ENCODE data around the gene IFT22. TPM values are rescaled to one million over a fixed set of nuclear protein-coding genes. Genes with fewer than 3 reads are reported as not detected.
"Not testable (repeated sequence)": the region's sequence is repeated elsewhere in the genome, so short reads cannot be mapped to it uniquely, and the experiment has no call there.

IFT22 gene
- total RNA-seq, 1 experiment from 2014 or later: 17.4 TPM

DNA sequence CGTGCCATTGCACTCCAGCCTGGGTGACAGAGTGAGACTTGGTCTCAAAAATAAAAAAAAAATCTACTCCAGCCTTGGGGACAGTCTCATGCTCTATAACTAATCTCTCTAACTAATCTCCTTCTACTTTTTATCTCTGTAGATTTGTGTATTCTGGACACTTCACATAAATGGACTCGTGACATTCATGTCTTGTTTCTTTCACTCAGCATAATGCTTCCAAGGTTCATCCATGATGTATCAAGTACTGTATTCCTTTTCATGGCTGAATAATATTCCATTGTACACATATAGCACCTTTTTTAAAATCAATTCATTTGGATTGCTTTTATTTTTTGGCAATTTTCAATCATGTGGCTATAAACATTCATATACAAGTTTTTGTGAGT is 31.3 kb upstream of the IFT22 start:
- H3K4me1 Mint-ChIP-seq (ENCODE audit: low read depth, unreplicated experiment): peaks cover 21% of the 10 kb centered on the region
- no peak overlapping the region for H3K4me3 ChIP-seq (ENCODE audit: low read depth, low read length)
- ChIA-PET CTCF (interaction anchor here (0.8 to 1.4 kb wide), 4 partner anchors 10 to 109 kb away, joined by 3 to 8 read pairs (median 5); partner anchors contain the start of genes COL26A1 and IFT22), POLR2A (no interaction called here)
- no peak for DNase-seq
- peaks cover 12% of the 10 kb centered on the region for H3K4me1 ChIP-seq
- H3K4me3 Mint-ChIP-seq (ENCODE audit: unreplicated experiment): no peak overlapping the region
- H3K27me3 ChIP-seq (replicated peaks; ENCODE audit: control insufficient read depth, insufficient read depth, low read length): no peaks in the 10 kb centered on the region
- TF ChIP-seq, protein P1, sequence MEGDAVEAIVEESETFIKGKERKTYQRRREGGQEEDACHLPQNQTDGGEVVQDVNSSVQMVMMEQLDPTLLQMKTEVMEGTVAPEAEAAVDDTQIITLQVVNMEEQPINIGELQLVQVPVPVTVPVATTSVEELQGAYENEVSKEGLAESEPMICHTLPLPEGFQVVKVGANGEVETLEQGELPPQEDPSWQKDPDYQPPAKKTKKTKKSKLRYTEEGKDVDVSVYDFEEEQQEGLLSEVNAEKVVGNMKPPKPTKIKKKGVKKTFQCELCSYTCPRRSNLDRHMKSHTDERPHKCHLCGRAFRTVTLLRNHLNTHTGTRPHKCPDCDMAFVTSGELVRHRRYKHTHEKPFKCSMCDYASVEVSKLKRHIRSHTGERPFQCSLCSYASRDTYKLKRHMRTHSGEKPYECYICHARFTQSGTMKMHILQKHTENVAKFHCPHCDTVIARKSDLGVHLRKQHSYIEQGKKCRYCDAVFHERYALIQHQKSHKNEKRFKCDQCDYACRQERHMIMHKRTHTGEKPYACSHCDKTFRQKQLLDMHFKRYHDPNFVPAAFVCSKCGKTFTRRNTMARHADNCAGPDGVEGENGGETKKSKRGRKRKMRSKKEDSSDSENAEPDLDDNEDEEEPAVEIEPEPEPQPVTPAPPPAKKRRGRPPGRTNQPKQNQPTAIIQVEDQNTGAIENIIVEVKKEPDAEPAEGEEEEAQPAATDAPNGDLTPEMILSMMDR (IDR thresholded peaks at IDR 0.05; ENCODE audit: insufficient read depth in 1 of 2, low read depth in 1 of 2, low read length in 1 of 2, severe bottlenecking in 1 of 2, unreplicated experiment in 1 of 2): no peak
- BruUV-seq (replicated peaks): no TSS peak
- H3K27ac Mint-ChIP-seq (ENCODE audit: unreplicated experiment): peak overlapping the region; percentile 15
- H3K36me3 ChIP-seq (ENCODE audit: control insufficient read depth, insufficient read depth, low read length): no peaks in the 10 kb centered on the region
- H3K27me3 Mint-ChIP-seq (ENCODE audit: insufficient read depth, unreplicated experiment): no peaks in the 10 kb centered on the region
- no peaks in the 10 kb centered on the region for H3K9me3 ChIP-seq
- intact Hi-C loops (cut with micrococcal nuclease; ENCODE audit: unreplicated experiment): loop anchor here (1.0 kb wide), 1 partner anchor 32 kb away; the partner anchor contains the start of gene IFT22
- H3K9me3 Mint-ChIP-seq (ENCODE audit: unreplicated experiment): peaks cover 14% of the 10 kb centered on the region
- H3K36me3 Mint-ChIP-seq (ENCODE audit: insufficient read depth, unreplicated experiment): peaks cover 7% of the 10 kb centered on the region

DNA sequence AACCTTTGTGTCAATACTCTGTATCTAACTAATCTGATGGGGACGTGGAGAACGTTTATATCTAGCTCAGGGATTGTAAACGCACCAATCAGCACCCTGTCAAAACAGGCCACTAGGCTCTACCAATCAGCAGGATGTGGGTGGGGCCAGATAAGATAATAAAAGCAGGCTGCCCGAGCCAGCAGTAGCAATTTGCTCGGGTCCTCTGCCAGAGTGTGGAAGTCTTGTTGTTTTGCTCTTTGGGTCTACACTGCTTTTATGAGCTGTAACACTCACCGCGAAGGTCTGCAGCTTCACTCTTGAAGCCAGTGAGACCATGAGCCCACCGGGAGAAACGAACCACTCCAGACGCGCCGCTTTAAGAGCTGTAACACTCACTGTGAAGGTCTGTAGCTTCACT is 27.7 kb upstream of the IFT22 start:
- H3K36me3 Mint-ChIP-seq (ENCODE audit: insufficient read depth, unreplicated experiment); H3K4me3 ChIP-seq (ENCODE audit: low read depth, low read length); POLR2A ChIA-PET; H3K27me3 ChIP-seq (replicated peaks; ENCODE audit: control insufficient read depth, insufficient read depth, low read length); H3K9me3 ChIP-seq; H3K27ac Mint-ChIP-seq (ENCODE audit: unreplicated experiment); BruUV-seq (replicated peaks); H3K4me3 Mint-ChIP-seq (ENCODE audit: unreplicated experiment); DNase-seq; H3K36me3 ChIP-seq (ENCODE audit: control insufficient read depth, insufficient read depth, low read length); H3K27me3 Mint-ChIP-seq (ENCODE audit: insufficient read depth, unreplicated experiment); intact Hi-C loops (cut with micrococcal nuclease; ENCODE audit: unreplicated experiment): not testable (repeated sequence)
- CTCF ChIA-PET: interaction anchor here (1.2 to 1.3 kb wide), 2 partner anchors 27 to 105 kb away, joined by 3 to 4 read pairs; partner anchors contain the start of gene IFT22
- Mint-ChIP-seq H3K9me3 (ENCODE audit: unreplicated experiment) (peaks cover 14% of the 10 kb centered on the region), H3K4me1 (ENCODE audit: low read depth, unreplicated experiment) (peaks cover 15% of the 10 kb centered on the region)
- peaks cover 12% of the 10 kb centered on the region for H3K4me1 ChIP-seq

DNA sequence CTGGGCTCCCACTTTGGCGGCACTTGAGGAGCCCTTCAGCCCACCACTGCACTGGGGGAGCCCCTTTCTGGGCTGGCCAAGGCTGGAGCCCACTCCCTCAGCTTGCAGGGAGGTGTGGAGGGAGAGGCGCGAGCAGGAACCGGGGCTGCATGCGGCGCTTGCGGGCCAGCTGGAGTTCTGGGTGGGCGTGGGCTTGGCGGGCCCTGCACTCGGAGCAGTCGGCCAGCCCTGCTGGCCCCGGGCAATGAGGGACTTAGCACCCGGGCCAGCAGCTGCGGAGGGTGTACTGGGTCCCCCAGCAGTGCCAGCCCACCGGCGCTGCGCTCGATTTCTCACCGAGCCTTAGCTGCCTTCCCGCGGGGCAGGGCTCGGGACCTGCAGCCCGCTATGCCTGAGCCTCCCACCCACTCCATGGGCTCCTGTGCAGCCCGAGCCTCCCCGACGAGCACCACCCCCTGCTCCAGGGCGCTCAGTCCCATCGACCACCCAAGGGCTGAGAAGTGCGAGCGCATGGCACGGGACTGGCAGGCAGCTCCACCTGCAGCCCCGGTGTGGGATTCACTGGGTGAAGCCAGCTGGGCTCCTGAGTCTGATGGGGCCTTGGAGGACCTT is 26.9 kb upstream of the IFT22 start:
- H3K36me3 Mint-ChIP-seq (ENCODE audit: insufficient read depth, unreplicated experiment); H3K27ac Mint-ChIP-seq (ENCODE audit: unreplicated experiment); POLR2A ChIA-PET; intact Hi-C loops (cut with micrococcal nuclease; ENCODE audit: unreplicated experiment); H3K27me3 ChIP-seq (replicated peaks; ENCODE audit: control insufficient read depth, insufficient read depth, low read length); H3K36me3 ChIP-seq (ENCODE audit: control insufficient read depth, insufficient read depth, low read length); DNase-seq; H3K4me3 ChIP-seq (ENCODE audit: low read depth, low read length); H3K4me3 Mint-ChIP-seq (ENCODE audit: unreplicated experiment); H3K9me3 ChIP-seq; H3K27me3 Mint-ChIP-seq (ENCODE audit: insufficient read depth, unreplicated experiment); BruUV-seq (replicated peaks): not testable (repeated sequence)
- Mint-ChIP-seq H3K4me1 (ENCODE audit: low read depth, unreplicated experiment) (peaks cover 15% of the 10 kb centered on the region), H3K9me3 (ENCODE audit: unreplicated experiment) (peaks cover 14% of the 10 kb centered on the region)
- H3K4me1 ChIP-seq: peaks cover 12% of the 10 kb centered on the region
- CTCF ChIA-PET: interaction anchor here (0.6 to 1.3 kb wide), 4 partner anchors 12 to 104 kb away, joined by 3 to 4 read pairs (median 4); partner anchors contain the start of gene IFT22

DNA sequence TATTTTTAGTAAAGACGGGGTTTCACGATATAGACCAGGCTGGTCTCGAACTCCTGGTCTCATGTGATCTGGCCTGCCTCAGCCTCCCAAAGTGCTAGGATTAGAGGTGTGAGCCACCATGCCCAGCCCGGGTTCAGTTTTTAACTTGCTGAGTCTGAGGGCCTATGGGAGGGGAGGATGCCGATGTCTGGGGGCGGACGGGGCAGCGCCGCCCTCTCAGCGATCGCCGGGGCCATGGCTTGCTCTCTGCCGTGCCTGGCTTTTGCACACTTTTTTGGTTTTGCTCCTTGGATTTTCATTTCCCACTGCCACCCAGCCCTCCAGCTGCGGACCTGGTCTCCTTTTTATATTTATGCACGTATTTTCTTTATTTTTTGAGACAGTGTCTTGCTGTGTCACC is 25.9 kb upstream of the IFT22 start:
- Mint-ChIP-seq H3K27ac (ENCODE audit: unreplicated experiment) (no peak overlapping the region), H3K4me3 (ENCODE audit: unreplicated experiment) (no peak overlapping the region), H3K9me3 (ENCODE audit: unreplicated experiment) (peaks cover 14% of the 10 kb centered on the region), H3K27me3 (ENCODE audit: insufficient read depth, unreplicated experiment) (no peaks in the 10 kb centered on the region), H3K4me1 (ENCODE audit: low read depth, unreplicated experiment) (peaks cover 9% of the 10 kb centered on the region), H3K36me3 (ENCODE audit: insufficient read depth, unreplicated experiment) (peaks cover 7% of the 10 kb centered on the region)
- intact Hi-C loops (cut with micrococcal nuclease; ENCODE audit: unreplicated experiment): no loop called here
- no peaks in the 10 kb centered on the region for H3K27me3 ChIP-seq (replicated peaks; ENCODE audit: control insufficient read depth, insufficient read depth, low read length)
- CTCF ChIA-PET: interaction anchor here (0.9 kb wide), 1 partner anchor 25 kb away, joined by 3 read pairs; no protein-coding TSS in a partner anchor
- no peaks in the 10 kb centered on the region for H3K9me3 ChIP-seq
- BruUV-seq (replicated peaks): no TSS peak
- DNase-seq: no peak
- no peaks in the 10 kb centered on the region for H3K36me3 ChIP-seq (ENCODE audit: control insufficient read depth, insufficient read depth, low read length)
- H3K4me1 ChIP-seq: peaks cover 6% of the 10 kb centered on the region; the same call in 1 of the 2 replicates
- TF ChIP-seq, protein P1 (IDR thresholded peaks at IDR 0.05; ENCODE audit: insufficient read depth in 1 of 2, low read depth in 1 of 2, low read length in 1 of 2, severe bottlenecking in 1 of 2, unreplicated experiment in 1 of 2): no peak
- H3K4me3 ChIP-seq (ENCODE audit: low read depth, low read length): no peak overlapping the region
- POLR2A ChIA-PET: no interaction called here
